Suprapubic skin (tissue), 3 donors: Measurements from ENCODE around the gene GPATCH4.

Experiments used
- POLR2AphosphoS5 ChIP-seq, 3 donors: sonication (generic); formaldehyde crosslinking; IDR thresholded peaks; one replicate each; pipeline ENCODE4 v1.6.1; 2017; ENCODE audit warnings: antibody characterized with exemption in 3 of 3
- TF ChIP-seq, protein P1 (sequence below), 2 donors: fragments of 200-600 bp in 1 of 2; fragments of 450-650 bp in 1 of 2; sonication (generic) in 1 of 2; IDR thresholded peaks; one replicate each; pipeline ENCODE4 v1.5.1; 2016 to 2019; ENCODE audit warnings: antibody characterized with exemption in 2 of 2, mild to moderate bottlenecking in 1 of 2, moderate library complexity in 1 of 2

DNA sequence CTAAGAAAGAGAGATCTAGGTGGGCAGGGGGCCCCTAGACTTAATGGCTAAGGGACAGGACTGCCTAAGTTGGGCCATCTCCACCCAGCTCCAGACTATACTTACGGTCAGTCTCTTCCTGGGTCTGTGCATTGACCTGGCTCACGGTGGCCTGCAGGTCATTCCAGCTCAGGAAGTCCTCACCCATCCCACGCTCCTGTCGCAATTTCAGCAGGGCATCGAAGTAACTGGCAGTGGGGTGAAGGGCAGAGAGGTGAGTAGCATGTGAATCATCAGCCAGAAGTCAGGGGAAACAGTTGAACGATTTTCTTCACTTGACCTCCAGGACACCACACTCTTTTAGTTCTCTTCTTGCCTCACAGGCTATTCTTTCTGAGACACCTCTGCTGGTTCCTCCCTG, 49.4 kb downstream of the GPATCH4 start:
- TF ChIP-seq, protein P1, sequence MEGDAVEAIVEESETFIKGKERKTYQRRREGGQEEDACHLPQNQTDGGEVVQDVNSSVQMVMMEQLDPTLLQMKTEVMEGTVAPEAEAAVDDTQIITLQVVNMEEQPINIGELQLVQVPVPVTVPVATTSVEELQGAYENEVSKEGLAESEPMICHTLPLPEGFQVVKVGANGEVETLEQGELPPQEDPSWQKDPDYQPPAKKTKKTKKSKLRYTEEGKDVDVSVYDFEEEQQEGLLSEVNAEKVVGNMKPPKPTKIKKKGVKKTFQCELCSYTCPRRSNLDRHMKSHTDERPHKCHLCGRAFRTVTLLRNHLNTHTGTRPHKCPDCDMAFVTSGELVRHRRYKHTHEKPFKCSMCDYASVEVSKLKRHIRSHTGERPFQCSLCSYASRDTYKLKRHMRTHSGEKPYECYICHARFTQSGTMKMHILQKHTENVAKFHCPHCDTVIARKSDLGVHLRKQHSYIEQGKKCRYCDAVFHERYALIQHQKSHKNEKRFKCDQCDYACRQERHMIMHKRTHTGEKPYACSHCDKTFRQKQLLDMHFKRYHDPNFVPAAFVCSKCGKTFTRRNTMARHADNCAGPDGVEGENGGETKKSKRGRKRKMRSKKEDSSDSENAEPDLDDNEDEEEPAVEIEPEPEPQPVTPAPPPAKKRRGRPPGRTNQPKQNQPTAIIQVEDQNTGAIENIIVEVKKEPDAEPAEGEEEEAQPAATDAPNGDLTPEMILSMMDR (IDR thresholded peaks at IDR 0.05) = no peak
- TF ChIP-seq POLR2AphosphoS5 (IDR thresholded peaks at IDR 0.05) = no peak
